NCI-H82 treated with DMSO at 0.1 percent for 48 hours (cell line): ENCODE data around the gene IFT88.
"Not testable (repeated sequence)": the region's sequence is repeated elsewhere in the genome, so short reads cannot be mapped to it uniquely, and the experiment has no call there.

ENCODE experiments used
- DNase-seq: peaks from one replicate; lab custom pipeline; 2025; ENCODE audit not compliant: unreplicated experiment; lab: John Stamatoyannopoulos, UW

The IFT88 gene

DNA sequence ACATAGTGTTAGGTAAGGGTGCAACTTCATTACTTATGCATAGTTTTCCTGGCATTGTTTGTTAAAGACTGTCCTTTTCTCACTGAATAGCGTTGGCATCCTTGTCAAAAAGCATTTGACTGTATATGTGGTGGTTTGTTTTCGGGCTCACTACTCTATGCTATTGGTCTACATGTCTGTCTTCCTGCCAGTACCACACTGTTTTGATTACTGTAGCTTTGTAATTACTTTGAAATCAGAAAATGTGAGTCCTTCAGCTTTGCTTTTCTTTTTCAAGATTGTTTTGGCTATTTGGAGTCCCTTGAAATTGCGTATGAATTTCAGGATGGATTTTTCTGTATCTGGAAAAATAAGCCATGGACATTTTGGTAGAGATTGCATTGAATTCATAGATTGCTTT lies 56.0 kb downstream of the IFT88 start:
- DNase-seq: no peak

DNA sequence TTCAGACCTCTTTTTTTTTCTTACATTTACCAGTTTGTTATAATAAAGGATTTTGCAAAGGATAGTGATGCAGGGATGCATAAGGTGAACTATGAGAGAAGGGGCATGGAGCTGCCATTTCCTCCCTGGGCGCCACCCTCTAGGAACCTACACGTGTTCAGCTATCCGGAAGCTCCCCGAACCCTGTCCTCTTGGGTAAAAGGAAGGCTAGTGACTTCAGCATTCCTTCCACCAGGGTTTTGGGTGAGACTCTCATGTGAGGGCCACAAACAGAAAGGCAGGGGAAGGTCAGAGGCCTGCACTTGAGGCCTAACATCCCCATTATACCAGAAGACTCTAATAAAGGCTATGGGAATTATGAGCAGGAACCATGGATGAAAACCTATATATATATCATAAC lies 57.3 kb downstream of the IFT88 start:
- no peak for DNase-seq

DNA sequence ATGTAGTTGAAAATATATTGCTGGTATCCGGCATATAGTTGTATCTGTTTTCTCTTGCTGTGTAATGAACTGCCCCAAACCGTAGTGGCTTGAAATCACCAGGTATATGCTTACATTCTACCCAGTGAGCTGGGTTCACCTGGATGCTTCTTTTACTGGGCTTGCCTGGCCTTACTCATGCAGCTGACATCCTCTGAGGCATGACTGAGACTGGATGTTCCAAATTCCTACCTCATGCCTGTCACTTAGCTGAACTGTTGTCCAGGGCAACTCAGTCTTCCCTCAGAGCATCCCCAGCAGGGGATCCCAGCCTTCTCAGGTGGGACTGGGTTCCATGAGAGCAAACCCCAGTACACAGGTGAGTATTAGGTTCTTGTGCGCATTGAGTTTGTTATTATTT lies 66.8 kb downstream of the IFT88 start:
- DNase-seq: no peak

DNA sequence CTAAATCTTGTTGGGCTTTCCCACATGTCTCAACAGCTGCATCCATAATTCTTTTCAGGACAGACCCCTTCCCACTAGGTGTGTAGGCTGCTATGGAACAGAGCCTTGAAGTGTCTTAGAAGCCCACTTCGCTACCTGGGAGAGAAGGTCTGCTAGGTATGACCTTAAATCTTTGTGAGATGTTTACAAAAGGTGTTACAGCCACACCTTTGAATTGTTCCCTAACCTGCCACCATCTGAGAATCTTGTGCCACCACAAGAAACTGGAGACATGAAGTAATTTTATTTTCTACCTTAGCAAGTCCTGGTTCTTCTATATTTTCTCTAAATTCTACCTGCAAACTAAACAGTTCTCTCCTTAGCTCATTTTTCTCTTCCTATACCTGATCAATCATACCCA lies 69.1 kb downstream of the IFT88 start:
- no peak for DNase-seq

DNA sequence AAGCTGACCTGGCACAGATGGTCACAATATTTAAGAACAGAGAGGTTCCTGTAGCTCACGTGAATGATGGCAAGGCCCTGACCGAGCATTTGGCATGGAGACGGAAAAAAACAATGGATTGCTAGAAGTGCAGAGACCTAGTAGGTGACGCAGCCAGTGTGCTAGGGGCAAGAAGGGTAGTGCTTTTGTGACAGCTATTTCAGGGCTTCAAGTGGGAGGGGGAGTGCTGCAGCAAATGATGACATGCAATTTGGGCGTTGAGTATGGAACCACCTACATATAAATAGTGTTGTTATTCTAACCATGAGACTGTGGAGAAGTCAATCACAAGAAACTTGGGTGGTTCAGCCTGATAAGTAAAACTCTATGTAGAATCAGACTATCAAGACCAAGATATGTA lies 70.9 kb downstream of the IFT88 start:
- DNase-seq: no peak

DNA sequence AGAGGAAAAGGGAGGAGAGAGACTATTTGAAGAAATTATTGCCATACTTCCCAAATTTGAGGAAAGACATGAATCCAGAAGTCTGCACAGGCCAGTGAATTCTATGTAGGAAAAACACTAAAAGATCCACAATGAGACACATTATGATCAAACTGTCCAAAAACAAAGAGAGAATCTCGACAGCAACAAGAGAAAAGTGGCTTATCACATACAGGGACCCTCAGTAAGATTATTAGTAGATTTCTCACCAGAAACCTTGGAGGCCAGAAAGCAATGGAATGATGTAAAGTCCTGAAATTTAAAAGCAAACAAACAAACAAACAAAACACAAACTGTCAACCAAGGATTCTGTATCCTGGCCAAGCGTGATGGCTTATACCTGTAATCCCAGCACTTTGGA lies 80.8 kb downstream of the IFT88 start:
- DNase-seq: no peak

DNA sequence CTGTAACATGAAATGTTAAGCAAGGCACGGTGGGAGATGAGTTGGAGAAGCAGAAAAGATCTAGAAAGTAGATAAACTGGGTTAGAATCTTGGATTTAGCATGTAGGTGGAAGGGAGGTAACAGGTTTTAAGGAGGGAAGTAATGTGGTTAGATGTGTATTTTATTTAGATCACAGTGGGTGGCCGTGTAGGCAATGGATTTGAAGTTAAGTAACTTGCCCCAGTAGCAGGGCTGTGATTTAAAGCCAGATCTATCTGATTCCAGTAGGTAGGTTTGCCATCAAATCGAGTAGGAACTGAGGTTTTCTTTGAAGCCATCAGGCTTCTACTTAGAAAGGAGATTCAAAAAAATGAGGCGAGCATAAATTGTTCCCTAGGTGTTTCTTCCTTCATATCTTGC lies 86.0 kb downstream of the IFT88 start:
- no peak for DNase-seq

DNA sequence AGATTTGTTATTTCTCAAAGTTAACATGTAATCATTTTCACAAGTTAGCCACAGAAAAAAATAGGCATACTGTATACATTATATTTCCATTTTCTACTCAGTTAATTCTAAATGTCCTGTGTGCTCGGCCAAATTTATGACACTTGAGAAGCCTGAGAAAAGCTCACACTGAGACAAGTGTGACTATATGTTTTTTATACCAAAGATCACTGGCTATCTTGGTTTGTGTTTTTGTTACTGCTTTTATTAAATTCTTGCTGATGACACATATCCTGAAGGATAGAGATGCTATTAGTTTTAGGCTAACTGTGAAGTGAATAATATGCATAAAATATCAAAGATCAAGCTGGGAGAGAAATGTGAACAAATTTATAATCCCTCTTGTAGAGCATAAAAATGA lies 87.2 kb downstream of the IFT88 start:
- DNase-seq: no peak

DNA sequence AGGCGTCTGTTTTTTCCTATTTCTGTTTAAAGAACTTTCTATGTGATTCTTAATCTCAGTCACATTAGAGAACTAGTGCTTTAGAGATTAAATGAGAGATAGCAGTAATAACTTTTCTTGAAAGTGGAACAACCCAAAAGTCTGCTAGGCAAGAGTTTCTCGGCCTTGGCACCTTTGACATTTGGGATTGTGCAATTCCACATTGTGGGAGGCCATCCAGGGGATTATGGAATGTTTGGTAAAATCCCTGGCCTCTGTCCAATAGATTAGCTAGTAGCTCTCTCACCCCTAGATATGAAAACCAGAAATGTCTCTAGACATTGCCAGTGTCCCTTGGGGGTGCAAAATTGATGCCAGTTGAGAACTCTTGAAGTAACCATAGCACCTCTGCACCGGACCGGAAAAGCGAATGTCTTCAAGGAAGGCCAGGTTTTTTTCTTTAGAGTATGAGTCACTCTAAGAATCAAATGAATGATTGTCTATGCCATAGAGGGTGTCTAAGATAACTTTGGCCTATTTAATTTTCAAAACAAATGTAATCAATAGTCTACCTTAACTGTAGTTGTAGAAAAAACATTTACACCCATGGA lies 91.6 kb downstream of the IFT88 start:
- DNase-seq: no peak

DNA sequence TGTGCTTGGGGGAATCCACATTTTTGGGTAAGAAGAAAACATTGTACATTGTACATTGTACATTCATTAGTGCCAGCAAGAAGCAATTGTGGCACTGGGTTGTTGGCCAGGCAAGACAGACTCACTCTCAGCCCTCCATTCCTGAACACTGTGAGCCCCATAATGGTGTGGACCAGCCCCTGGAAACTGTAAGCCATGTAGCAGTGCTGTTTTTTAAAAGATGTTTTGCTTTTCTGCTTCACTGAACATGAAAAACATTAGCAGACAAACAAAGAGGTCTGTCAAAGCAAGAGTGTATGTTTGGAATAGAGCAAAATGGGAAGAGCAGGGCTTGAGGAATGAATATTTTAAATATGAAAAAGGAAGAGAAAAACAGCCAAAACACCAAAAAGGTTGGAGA lies 97.4 kb downstream of the IFT88 start:
- DNase-seq: no peak

DNA sequence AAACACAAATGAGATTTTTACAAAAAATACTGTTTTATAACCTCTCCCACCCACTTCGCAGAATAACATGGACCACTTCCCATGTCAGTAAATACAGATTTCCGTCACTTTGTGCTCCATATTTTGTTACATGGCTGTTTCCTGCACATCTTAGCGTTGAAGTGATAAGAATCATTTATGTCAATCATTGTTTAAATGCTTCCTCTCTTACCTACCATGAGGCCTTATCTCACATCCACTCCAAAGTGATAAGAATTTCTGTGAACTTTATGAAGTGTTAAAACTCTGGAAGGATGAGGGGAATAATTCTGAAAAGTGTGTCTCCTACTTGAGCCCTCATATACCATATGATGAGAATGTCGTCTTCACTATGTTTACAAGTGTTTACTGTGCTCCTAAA lies 100.0 kb downstream of the IFT88 start:
- DNase-seq: no peak

DNA sequence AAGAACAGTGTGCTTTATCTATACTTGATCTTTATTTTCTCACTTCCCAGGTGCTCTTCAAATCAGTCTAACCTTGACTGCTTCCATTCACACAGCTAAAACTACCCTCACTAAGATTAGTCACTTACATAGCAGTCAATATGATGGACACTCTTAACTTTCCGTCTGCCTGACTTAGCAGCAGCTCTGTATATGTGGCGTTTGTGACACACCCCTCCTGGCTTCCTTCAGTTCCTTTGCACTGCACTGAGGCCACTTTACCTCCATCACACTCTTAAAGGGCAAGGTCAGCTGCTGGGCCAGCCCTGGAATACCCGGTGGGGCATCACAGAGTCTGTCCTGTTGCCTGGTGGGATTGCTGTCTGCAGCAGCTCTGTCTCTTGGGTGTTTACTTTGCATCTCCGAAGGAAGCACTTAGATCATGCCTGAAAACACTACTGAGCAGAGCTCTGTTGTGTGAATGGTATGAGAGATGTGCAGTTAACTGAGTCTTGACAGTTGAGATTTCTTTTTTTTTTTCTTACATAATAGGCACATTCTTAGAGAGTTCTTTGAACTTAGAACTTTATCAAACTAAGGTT lies 101.0 kb downstream of the IFT88 start:
- DNase-seq: no peak

DNA sequence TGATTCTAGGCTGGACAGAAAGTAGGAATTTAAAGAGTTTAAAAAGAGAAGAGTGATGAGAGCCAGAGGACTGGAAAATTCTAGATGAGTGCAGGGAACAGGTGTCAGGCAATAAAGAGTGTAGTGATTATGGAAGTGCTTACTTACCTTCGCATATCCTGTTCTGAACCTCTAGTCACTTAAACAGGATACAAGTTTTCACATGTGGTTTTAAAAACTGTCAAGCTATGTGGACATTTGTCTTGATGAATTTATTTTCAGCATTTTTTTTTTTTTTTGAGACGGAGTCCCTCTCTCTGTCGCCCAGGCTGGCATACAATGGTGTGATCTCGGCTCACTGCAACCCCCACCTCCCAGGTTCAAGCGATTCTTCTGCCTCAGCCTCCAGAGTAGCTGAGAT lies 102.2 kb downstream of the IFT88 start:
- DNase-seq: no peak

DNA sequence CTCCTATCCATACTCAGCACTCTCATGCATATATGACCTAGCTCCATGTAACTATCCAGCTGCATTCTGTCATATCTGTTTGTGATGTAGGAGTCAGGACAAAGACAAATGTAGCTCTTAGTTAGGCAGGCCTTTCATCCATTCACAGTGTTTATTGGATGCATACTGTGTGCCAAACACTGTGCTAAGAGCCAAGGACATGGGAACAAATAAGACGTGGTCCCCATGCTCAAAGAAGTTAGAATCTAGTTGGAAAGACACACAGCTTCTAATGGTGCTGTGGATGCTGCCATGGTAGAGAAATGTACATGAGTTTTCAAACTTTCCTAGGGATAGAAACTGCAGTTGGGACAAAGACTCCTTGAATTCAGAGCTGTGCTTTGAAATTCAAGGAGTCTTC lies 104.8 kb downstream of the IFT88 start:
- no peak for DNase-seq

DNA sequence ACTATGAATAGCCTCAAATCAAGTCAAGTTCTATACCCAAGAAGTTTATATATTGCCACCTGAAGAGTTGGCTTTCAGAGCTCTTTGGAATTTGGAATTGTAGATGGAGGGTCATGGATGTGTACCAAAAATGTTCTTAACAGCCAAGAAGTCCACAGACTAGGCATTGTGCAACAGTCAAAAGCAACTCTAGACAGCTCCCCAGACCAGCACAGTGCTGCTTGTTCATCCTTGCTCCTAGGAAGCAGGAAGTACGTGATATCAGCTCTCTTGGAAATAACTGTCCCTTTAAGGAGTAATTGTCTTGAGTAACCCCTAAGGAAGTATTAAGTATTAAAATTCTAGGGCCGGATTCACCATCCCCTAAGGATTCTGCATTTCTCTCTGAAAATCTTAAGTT lies 105.8 kb downstream of the IFT88 start:
- no peak for DNase-seq

DNA sequence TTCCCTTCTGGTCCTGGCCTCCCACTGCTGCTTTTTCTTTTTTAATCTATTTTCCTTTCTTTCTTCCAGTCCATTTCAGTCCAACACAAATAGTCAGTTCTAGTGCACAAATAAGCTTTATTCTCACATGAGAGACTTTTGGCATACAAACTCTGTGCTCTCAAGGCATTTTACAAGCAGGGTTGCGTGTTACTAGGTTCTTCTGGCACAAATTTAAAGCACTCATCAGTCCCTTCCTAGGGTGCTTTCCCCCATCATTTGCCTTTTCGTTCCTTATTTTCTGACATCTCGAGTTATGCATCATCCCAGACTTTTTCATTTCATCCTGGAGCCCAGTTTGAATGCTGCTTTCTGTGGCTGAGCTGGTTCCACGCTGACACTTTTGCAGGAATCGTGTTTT lies 106.8 kb downstream of the IFT88 start:
- no peak for DNase-seq

DNA sequence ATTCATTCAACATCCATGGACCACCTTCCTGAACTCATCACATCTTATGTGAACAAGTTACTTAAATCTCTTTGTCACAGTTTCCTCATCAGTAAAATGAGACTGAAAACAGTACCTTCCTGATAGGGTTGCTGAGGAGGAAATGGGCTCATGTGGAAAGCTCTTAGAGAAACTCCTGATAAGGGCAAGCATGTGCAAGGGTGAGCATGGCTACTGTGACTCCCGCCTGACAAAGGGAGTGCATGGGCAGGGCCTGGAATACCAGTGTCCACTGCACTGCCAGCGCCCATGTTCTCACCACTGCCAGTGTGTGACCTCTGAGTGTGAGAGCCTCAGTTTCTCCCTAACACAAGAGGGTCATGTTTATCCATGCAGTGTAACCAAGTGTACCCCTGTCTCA lies 109.3 kb downstream of the IFT88 start:
- DNase-seq: no peak

DNA sequence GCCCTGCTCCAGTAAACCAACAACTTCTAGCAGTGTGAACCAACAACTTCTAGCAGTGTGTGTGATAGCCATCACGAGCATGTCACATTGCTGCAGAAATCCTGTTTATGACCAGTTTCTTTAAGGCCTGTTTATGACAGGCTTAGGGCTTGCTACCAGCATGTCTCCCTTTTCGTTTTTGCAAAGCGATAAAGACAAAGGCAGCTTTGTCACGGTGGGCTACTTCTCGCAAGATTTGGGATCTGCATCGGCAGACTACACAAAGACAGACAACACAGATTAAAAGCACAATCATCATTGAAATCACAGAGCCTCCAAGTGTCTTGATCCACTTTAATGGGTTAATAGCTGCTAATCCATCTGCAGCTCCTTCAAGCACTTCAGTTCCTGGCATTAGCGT lies 111.6 kb downstream of the IFT88 start:
- peak; percentile 88 for DNase-seq

DNA sequence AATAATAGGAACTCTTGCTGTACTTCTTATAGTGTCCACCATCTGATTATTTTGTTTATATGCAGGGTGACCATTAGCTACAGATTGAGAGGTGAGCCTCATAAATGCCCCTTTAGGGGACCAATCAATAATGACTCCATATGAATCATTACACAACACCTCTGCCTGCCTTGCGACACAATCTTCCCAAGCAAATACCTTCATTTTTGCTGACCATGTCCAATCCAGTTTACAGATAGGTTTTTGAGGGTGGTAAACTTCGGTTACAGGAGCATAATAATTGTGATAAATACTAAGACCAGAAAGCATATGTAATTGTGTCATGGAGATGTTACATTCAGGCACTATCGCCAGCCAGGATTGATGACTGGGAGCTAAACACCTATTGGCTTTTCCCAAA lies 112.9 kb downstream of the IFT88 start:
- DNase-seq: no peak

DNA sequence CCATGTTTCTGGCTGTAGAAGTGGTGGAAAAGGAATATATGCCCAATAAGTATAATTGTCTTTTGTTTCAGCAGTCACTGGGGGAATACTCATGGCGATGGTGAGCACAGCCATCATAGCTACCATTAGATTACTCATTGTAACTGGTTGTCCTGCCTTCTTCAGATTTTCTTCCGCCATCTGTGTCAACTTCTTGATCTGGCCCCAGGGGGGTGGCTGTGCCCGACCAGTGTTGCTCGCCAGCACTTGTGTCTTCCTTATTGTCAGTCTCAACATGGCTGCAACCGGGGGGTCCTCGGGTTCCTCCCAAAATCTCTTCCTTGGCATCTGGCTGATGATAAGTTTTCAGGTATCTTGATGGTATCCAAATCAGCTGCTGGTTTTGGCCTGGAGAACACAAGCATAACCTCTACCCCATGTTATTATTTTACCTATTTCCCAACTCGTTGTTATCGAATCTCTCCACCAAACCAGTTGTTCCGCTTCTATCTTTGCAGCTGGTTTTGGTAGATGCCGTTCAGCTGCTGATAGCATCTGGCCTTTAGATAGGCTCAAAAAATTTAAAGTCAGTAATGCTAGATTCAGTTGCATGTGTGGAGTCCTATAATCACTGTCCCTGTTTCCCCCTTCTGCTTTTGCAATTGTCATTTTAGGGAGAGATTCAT lies 113.6 kb downstream of the IFT88 start:
- DNase-seq: no peak

DNA sequence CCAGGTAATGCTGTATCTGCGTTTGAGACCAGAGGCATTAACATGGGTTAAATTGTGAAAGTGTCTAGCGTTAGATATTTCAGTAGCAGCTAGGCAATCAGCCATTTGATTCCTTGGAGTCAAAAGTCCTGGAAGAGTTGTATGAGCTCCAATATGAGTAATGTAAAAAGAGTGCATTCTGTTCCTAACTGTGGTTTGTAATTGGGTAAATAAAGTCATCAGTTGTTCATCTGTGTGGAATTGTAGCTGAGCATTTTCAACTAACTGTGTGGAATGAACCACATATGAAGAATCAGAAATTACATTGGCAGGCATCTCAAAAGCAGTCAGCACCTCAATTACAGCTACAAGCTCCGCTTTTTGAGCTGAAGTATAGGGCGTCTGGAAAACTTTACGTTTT lies 114.5 kb downstream of the IFT88 start:
- not testable (repeated sequence) for DNase-seq

DNA sequence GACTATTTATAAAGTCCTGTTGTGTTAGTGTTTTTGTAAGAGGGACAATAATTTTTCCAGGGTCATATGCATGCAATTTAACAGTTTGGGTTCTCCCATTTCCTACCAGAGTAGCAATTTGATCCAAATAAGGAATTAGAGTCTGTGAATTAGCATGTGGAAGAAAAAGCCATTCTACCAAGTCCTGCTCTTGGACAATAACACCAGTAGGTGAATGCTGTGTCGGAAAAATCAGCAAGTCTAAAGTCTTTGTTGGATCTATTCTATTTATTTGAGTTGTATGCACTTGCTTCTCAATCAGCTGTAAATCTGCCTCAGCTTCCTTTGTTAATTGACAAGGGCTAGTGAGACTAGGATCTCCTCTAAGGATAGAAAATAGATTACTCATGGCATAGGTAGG lies 115.1 kb downstream of the IFT88 start:
- no peak for DNase-seq

DNA sequence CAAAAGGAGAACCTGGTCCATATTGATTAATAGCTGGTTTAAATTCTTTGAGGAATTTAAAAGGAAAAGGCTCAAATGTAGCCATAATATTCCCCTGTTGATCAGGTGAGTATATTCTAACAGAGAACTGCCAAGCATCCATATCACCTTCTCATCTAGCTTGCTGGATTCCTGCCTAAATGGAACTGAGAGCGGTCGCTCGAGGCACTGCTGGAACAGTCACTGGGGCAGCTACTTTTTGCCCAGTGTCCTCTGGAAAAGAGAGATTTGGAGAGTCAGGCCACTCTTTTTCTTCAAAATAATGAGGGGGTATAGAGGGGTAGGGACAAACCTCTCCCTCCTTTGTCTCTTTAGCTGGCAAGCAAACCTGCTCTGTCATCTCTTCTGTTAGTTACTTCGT lies 117.1 kb downstream of the IFT88 start:
- no peak for DNase-seq
